Astrocyte (in vitro differentiated cells and primary cell): ENCODE results near the gene MUC15. TPM values are rescaled to one million over a fixed set of nuclear protein-coding genes. Genes with fewer than 3 reads are reported as not detected.

ENCODE experiments used
- DNase-seq: peaks from one replicate; pipeline ENCODE4 v3.0.0-alpha.2; 2010; ENCODE audit warnings: low read depth
- FAIRE-seq: peaks from 2 replicates; lab custom pipeline; 2011; peaks lifted over from hg19 to GRCh38; lab: Jason Lieb, UNC
- H2AFZ ChIP-seq: 2 replicates; pipeline ENCODE4 v1.6.0; 2012; ENCODE audit warnings: low read depth, low read length, inconsistent platforms
- H3K27ac ChIP-seq: 2 replicates; pipeline ENCODE4 v1.5.1; 2011; ENCODE audit warnings: low read depth, low read length, inconsistent platforms
- H3K27me3 ChIP-seq: 2 replicates; pipeline ENCODE4 v1.6.0; 2011; ENCODE audit warnings: low read length, inconsistent platforms; ENCODE audit not compliant: insufficient read depth
- H3K36me3 ChIP-seq: 2 replicates; pipeline ENCODE4 v1.5.1; 2011; ENCODE audit warnings: low read length, inconsistent platforms; ENCODE audit not compliant: insufficient read depth
- H3K4me1 ChIP-seq: 2 replicates; pipeline ENCODE4 v1.5.1; 2011; ENCODE audit warnings: low read length, inconsistent platforms; ENCODE audit not compliant: insufficient read depth
- H3K4me2 ChIP-seq: 2 replicates; pipeline ENCODE4 v1.6.0; 2012; ENCODE audit warnings: low read length, inconsistent platforms
- H3K4me3 ChIP-seq: 2 replicates; pipeline ENCODE4 v1.5.1; 2011; ENCODE audit warnings: low read depth, mild to moderate bottlenecking, low read length, inconsistent platforms; ENCODE audit not compliant: insufficient read depth
- H3K79me2 ChIP-seq: 2 replicates; pipeline ENCODE4 v1.6.0; 2012; ENCODE audit warnings: mild to moderate bottlenecking, low read length, inconsistent platforms; ENCODE audit not compliant: insufficient read depth
- H3K9ac ChIP-seq: 2 replicates; pipeline ENCODE4 v1.6.0; 2012; ENCODE audit warnings: mild to moderate bottlenecking, low read length, inconsistent platforms
- H3K9me3 ChIP-seq: 2 replicates; pipeline ENCODE4 v1.5.1; 2012; ENCODE audit warnings: low read depth, mild to moderate bottlenecking, low read length, inconsistent platforms; ENCODE audit not compliant: insufficient read depth
- H4K20me1 ChIP-seq: 2 replicates; pipeline ENCODE4 v1.6.0; 2012; ENCODE audit warnings: low read length, inconsistent platforms; ENCODE audit not compliant: insufficient read depth
- H3K27ac Mint-ChIP-seq: one replicate; pipeline ENCODE4 v1.8.0; 2021; ENCODE audit warnings: mild to moderate bottlenecking, mixed read lengths; ENCODE audit not compliant: unreplicated experiment
- H3K27me3 Mint-ChIP-seq: one replicate; pipeline ENCODE4 v1.8.0; 2021; ENCODE audit warnings: low read depth, mixed read lengths; ENCODE audit not compliant: unreplicated experiment
- H3K36me3 Mint-ChIP-seq: one replicate; pipeline ENCODE4 v1.8.0; 2021; ENCODE audit warnings: low read depth, mixed read lengths; ENCODE audit not compliant: unreplicated experiment
- H3K4me1 Mint-ChIP-seq: one replicate; pipeline ENCODE4 v1.8.0; 2021; ENCODE audit warnings: low read depth, mixed read lengths; ENCODE audit not compliant: unreplicated experiment
- H3K4me3 Mint-ChIP-seq: one replicate; pipeline ENCODE4 v1.8.0; 2021; ENCODE audit warnings: mild to moderate bottlenecking, moderate library complexity, mixed read lengths; ENCODE audit not compliant: unreplicated experiment
- H3K9me3 Mint-ChIP-seq: one replicate; pipeline ENCODE4 v1.8.0; 2021; ENCODE audit warnings: mild to moderate bottlenecking, mixed read lengths; ENCODE audit not compliant: unreplicated experiment
- EZH2 ChIP-seq: IDR thresholded peaks from 2 replicates; pipeline ENCODE4 v1.6.1; 2012; ENCODE audit warnings: mild to moderate bottlenecking, low read length, inconsistent platforms; ENCODE audit not compliant: insufficient read depth
- total RNA-seq: library from RNA; stranded (reverse); gene quantifications from 2 replicates; pipeline ENCODE4 v1.2.1, GENCODE V29; 2021
- TF ChIP-seq, protein P1 (sequence below): IDR thresholded peaks from 2 replicates; pipeline ENCODE4 v1.5.1; 2011; ENCODE audit warnings: low read depth, mild to moderate bottlenecking, inconsistent platforms, low read length, moderate library complexity; ENCODE audit not compliant: insufficient read depth

Gene MUC15
- total RNA-seq, 1 donor from 2014 or later, result 0.16 TPM

DNA sequence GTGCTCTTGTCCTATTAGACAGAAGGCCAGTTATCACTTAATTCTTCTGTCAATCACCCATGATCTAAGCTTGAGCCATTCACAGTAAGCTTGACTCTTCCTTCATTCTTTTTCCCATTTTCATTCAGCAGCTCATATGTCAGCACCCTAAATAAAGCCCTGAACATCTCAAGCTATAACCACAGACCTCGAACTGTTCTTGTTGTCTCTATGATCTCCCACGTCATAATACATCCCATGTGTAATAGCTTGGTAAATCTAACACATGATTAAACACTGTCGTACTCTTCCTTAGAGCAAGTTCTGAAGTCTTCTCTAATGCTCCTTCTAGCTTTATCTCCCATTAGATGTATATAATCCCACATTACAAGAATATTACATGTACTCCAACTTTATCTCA lies 14.4 kb downstream of the MUC15 start:
- H3K9me3 ChIP-seq, result no peaks in the 10 kb centered on the region
- no peak overlapping the region for H3K27ac Mint-ChIP-seq
- no peaks in the 10 kb centered on the region for H3K9me3 Mint-ChIP-seq

DNA sequence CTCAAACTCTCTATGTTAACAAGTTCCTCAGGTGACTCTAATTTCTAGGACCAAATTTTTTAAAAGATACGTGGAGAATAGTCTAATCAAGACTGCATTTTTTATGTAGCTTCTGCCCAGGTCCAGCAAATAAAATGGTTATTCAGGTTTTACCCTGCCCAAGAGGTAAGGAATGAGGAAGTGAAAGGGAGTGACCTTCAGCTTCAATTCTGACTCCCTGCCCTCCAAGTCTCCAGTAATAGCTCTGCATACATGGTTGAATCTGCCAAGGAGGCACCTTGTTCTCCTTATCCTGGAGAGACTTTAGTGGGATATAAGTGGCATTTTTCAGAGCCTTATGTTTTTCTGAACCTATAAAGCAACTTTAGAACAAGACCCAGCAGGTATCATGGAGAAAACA lies 15.5 kb downstream of the MUC15 start:
- Mint-ChIP-seq H3K27ac (no peak overlapping the region), H3K27me3 (no peaks in the 10 kb centered on the region), H3K9me3 (no peaks in the 10 kb centered on the region), H3K36me3 (no peaks in the 10 kb centered on the region), H3K4me3 (no peak overlapping the region), H3K4me1 (no peaks in the 10 kb centered on the region)
- no peak overlapping the region for H3K4me2 ChIP-seq
- H3K4me1 ChIP-seq, result no peaks in the 10 kb centered on the region
- no peak for TF ChIP-seq EZH2
- TF ChIP-seq, protein P1, sequence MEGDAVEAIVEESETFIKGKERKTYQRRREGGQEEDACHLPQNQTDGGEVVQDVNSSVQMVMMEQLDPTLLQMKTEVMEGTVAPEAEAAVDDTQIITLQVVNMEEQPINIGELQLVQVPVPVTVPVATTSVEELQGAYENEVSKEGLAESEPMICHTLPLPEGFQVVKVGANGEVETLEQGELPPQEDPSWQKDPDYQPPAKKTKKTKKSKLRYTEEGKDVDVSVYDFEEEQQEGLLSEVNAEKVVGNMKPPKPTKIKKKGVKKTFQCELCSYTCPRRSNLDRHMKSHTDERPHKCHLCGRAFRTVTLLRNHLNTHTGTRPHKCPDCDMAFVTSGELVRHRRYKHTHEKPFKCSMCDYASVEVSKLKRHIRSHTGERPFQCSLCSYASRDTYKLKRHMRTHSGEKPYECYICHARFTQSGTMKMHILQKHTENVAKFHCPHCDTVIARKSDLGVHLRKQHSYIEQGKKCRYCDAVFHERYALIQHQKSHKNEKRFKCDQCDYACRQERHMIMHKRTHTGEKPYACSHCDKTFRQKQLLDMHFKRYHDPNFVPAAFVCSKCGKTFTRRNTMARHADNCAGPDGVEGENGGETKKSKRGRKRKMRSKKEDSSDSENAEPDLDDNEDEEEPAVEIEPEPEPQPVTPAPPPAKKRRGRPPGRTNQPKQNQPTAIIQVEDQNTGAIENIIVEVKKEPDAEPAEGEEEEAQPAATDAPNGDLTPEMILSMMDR, result no peak
- H3K27me3 ChIP-seq, result no peaks in the 10 kb centered on the region
- no peak overlapping the region for H3K4me3 ChIP-seq
- FAIRE-seq (no peak), DNase-seq (no peak)
- H2AFZ ChIP-seq, result no peak overlapping the region
- H3K27ac ChIP-seq, result no peak overlapping the region
- no peak overlapping the region for H3K9ac ChIP-seq
- H3K9me3 ChIP-seq, result no peaks in the 10 kb centered on the region
- no peaks in the 10 kb centered on the region for H3K36me3 ChIP-seq
- no peaks in the 10 kb centered on the region for H3K79me2 ChIP-seq
- no peaks in the 10 kb centered on the region for H4K20me1 ChIP-seq

More for the DNA sequence above, 14.4 kb downstream of the MUC15 start:
- H3K4me2 ChIP-seq, result no peak overlapping the region
- H3K4me3 ChIP-seq, result no peak overlapping the region
- H3K4me1 ChIP-seq, result no peaks in the 10 kb centered on the region
- DNase-seq (no peak), FAIRE-seq (no peak)
- TF ChIP-seq, protein P1, result no peak
- TF ChIP-seq EZH2, result no peak
- no peaks in the 10 kb centered on the region for H3K36me3 Mint-ChIP-seq
- H3K27ac ChIP-seq, result no peak overlapping the region
- H3K4me1 Mint-ChIP-seq, result no peaks in the 10 kb centered on the region
- no peaks in the 10 kb centered on the region for H3K27me3 Mint-ChIP-seq
- no peak overlapping the region for H2AFZ ChIP-seq
- H3K27me3 ChIP-seq, result no peaks in the 10 kb centered on the region
- H3K79me2 ChIP-seq, result no peaks in the 10 kb centered on the region
- no peak overlapping the region for H3K4me3 Mint-ChIP-seq
- H4K20me1 ChIP-seq, result no peaks in the 10 kb centered on the region
- no peaks in the 10 kb centered on the region for H3K36me3 ChIP-seq
- no peak overlapping the region for H3K9ac ChIP-seq

DNA sequence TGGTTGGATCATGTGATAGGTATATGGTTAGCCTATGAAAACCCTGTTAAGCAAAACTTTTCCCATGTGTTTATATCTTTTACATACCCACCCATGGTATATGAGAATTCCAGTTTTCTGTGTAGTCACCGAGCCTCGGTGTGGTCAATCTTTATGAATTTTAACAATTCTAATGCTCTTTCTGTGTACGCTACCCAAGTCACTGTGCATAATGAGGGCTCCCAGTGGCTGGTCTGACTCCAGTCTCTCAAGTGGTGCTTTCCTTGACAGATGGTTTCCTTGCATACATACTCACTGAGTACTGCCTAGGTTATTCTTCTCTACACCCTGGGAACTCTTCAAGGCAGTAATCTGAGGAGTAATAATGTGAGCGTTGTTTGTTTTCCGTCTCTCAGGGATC lies 17.6 kb downstream of the MUC15 start:
- Histone ChIP-seq H3K36me3 (no peaks in the 10 kb centered on the region), H3K4me3 (no peak overlapping the region), H3K27ac (no peak overlapping the region), H3K9me3 (no peaks in the 10 kb centered on the region), H3K79me2 (no peaks in the 10 kb centered on the region), H4K20me1 (no peaks in the 10 kb centered on the region), H3K27me3 (no peaks in the 10 kb centered on the region), H3K4me2 (no peak overlapping the region), H3K9ac (no peak overlapping the region), H3K4me1 (no peaks in the 10 kb centered on the region), H2AFZ (no peak overlapping the region)
- H3K9me3 Mint-ChIP-seq, result no peaks in the 10 kb centered on the region
- no peak overlapping the region for H3K4me3 Mint-ChIP-seq
- H3K36me3 Mint-ChIP-seq, result no peaks in the 10 kb centered on the region
- no peak overlapping the region for H3K27ac Mint-ChIP-seq
- DNase-seq (no peak), FAIRE-seq (no peak)
- TF ChIP-seq, protein P1, result no peak
- no peak for TF ChIP-seq EZH2
- no peaks in the 10 kb centered on the region for H3K4me1 Mint-ChIP-seq
- H3K27me3 Mint-ChIP-seq, result no peaks in the 10 kb centered on the region
